Mammary epithelial cell (primary cell): ENCODE data around the gene CDK17.

Experiments
- EZH2 ChIP-seq: IDR thresholded peaks from 2 replicates; pipeline ENCODE4 v1.6.1; 2012; ENCODE audit warnings: low read length, inconsistent platforms, borderline replicate concordance
- TF ChIP-seq, protein P1 (sequence below), 2 donors: IDR thresholded peaks in 1 of 2; conservative IDR thresholded peaks in 1 of 2; 2 replicates each; pipeline ENCODE4 v1.5.1; 2011 to 2012; ENCODE audit warnings: inconsistent platforms in 2 of 2, low read length in 2 of 2, mild to moderate bottlenecking in 2 of 2, control low read depth in 1 of 2, low read depth in 1 of 2; ENCODE audit not compliant: insufficient read depth in 1 of 2; ENCODE audit errors: extremely low read depth in 1 of 2

DNA sequence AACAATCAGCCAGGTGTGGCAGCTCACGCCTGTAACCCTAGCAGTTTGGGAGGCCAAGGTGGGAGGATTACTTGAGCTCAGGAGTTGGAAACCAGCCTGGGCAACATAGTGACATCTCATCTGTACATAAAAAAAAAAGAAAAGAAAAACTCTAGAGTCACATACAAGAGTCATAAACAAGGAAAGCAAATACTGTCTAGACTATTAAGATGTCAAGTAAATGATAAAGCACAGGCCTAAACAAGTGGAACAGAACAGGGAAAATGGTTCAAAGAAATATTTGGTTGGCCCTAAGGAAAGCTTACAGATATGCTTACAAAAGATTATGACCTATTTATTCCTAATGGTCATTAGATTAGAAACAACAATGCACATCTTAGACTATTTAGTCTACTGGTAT lies 12.3 kb downstream of the CDK17 start:
- TF ChIP-seq, protein P1, sequence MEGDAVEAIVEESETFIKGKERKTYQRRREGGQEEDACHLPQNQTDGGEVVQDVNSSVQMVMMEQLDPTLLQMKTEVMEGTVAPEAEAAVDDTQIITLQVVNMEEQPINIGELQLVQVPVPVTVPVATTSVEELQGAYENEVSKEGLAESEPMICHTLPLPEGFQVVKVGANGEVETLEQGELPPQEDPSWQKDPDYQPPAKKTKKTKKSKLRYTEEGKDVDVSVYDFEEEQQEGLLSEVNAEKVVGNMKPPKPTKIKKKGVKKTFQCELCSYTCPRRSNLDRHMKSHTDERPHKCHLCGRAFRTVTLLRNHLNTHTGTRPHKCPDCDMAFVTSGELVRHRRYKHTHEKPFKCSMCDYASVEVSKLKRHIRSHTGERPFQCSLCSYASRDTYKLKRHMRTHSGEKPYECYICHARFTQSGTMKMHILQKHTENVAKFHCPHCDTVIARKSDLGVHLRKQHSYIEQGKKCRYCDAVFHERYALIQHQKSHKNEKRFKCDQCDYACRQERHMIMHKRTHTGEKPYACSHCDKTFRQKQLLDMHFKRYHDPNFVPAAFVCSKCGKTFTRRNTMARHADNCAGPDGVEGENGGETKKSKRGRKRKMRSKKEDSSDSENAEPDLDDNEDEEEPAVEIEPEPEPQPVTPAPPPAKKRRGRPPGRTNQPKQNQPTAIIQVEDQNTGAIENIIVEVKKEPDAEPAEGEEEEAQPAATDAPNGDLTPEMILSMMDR (conservative IDR thresholded peaks at IDR 0.05 in 1 of 2, IDR thresholded peaks at IDR 0.05 in 1 of 2; ENCODE audit: extremely low read depth in 1 of 2, insufficient read depth in 1 of 2, low read depth in 1 of 2, low read length in 2 of 2) = no peak
- no peak for TF ChIP-seq EZH2
